CD4-positive, alpha-beta T cell treated with Interleukin-21 for 1 hour (primary cell): ENCODE measurements around the gene PLK3.
"Not testable (repeated sequence)": the region's sequence is repeated elsewhere in the genome, so short reads cannot be mapped to it uniquely, and the experiment has no call there.

Experiments
- DNase-seq: peaks from one replicate; pipeline ENCODE4 v3.0.0-alpha.2; 2020

PLK3 gene

DNA sequence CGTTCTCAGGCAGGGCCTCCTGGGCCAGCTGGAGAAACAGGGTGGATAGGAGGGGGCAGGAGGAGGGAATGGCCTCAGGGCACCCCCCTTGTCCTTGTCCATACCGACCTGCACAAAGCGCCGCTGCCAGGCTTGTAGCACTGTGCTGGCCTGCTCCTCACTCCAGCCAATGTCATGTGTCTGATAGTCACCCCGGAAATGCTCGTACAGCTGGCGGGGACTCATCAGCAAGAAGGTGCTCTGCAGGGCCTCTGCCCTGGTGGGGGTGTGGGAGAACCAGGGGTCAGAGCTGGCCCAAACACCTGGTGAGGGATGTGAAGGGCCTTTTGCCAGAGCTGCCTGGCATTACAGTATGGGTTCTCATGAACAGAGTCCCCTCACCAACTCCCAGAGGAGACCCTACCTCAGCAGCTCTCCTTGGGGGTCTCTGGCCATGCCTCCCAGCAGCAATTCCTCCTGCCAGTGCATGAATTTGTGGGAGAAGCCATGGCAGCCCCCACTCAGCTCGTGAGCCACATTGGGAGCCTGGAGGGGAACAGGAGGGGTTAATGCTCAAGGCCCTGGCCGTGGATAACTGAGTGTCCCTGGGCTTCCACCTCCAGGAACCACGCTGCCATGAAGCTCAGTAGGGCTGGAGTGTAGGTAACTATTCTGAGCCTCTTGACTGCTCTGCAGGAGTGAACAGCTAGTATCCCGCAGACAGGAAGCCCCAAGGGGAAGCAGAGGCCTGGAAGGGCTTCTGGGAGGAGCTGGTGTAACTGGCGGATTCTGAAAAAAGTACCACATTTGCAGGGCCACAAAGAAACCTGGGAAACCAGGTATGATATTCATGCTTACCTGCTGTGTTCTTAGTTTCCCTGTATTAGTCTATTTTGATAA lies 29.6 kb downstream of the PLK3 start:
- no peak for DNase-seq

DNA sequence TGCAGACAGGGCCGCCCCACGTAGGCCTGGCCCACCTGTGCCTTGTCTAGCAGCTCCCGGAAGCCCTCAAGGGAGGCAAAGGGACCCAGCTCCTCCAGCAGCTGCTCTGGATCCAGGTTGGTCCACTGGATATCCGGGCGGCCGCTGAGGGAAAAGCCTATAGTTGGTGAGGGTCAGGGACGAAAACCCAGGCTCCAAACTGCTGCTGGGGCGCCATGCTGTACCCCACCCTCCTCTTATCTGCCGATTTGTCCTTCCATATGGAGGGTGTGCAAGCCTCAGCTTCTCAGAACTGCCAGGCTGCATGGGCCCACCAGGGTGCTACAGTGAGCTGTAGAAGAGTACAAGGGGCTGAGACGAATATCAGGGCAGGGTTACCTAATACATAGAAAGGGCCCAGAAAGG lies 30.7 kb downstream of the PLK3 start:
- no peak for DNase-seq

DNA sequence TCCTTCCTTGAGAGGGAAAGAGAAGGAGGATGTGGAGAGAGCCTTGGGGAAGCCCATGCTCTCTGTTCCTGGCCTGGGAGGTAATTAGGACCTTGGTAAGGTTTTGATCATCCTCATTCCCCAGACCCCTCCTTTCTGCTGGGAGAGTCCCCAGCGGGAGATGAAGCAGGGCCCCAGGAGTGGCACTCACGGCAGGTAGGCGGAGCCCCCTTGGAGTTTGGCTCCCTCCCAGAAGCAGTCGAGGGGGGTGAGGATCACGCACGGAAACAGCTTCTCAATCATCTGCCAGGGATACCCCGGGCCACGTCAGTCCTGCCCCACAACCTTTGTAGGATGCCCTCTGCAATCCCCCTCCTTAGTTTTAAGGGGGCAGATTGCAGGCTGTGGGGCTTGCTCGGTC lies 31.3 kb downstream of the PLK3 start:
- DNase-seq: no peak

DNA sequence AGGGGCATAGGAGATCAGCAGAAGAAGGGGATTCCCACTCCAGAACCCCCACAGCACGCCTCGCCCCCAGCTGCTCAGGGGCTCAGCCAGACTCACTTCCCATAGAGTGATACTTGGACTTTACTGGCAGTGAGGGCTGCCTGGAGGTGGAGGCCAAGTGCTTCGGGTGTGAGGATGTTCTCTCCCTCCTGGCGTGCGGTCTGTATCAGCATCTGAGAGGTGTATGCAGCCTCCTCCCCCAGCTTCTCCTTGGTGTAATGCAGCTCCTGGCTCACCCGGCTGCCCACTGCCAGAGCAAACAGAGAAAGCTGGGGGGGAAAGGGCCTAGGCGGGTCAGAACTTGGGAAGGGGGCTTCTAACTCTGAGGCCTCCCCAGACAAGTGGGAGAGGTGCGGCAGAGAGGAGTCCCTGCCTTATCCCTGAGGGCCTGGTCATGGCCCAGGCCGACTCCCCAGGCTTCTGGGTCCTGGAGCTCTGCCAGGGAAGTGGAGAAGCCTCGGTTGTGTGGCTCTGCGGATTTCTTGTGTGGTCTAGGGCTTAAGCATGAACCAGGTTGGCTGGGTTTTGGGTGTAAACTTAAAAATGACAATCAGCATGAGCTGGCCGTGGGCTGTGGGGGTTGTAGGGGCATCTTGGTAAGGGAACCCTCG lies 32.0 kb downstream of the PLK3 start:
- no peak for DNase-seq

DNA sequence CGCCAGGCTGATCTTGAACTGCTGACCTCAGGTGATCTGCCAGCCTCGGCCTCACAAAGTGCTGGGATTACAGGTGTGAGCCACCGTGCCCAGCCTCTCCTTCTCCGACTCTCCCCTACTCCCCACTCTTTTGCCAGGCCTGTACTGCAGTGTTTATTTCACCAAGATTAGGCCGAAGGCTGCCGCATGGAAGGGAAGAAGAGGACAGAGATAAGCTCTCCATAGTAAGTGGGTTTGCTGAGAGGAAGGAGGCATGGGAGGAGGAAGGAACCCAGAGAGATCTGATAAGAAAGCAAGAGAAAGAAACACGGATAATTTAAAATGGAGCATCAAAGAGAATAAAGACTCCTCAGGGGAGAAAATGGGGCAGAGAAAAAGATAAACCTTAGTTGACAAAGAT lies 34.2 kb downstream of the PLK3 start:
- no peak for DNase-seq

DNA sequence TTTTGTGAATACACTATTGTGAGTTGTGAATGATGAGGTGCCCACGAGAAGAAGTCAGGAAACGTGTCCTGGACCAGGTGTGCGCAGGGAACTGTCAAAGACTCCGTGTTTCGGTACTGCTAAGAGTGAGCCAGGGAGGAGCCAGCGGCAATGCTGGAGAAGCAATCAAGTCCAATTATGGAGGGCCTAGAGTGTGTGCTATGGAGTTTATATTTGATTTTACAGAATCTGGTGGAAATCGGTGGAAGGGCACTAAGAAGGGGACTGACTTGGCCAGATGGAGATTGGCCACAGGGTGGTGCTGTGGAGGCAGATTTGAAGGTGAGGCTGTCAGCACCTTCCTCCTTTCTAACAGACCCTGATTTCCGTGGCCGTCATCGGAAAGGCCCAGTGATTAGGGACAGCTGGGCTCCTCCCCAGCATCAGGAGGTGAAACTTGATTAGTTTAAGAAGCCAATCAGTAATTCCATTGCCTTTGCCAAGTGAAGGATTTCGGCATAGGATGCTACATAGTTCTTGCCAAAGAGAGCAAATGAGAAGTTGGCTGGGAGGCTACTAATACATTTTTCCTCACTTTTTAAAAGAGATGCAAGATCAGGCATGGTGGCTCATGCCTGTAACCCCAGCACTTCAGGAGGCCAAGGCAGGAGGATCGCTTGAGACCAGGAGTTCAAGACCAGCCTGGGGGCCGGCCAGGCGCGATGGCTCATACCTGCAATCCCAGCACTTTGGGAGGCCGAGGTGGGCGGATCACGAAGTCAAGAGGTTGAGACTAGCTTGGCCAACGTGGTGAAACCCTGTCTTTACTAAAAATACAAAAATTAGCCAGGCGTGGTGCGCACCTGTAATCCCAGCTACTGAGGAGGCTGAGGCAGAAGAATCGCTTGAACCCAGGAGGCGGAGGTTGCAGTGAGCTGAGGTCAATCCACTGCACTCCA lies 35.8 kb downstream of the PLK3 start:
- DNase-seq: peak; percentile 85

DNA sequence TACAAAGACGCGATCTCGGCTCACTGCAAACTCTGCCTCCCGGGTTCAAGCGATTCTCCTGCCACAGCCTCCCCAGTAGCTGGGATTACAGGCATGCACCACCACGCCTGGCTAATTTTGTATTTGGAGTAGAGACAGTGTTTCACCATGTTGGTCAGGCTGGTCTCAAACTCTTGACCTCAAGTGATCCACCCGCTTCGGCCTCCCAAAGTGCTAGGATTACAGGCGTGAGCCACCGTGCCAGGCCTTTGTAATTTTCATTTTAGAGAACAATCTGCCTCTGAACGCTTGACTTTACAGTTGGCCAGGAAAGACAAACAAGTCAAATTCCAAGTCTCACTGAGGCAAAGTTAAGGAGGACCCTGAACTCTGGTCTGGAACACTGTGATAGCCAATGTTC lies 38.1 kb downstream of the PLK3 start:
- DNase-seq: not testable (repeated sequence)

DNA sequence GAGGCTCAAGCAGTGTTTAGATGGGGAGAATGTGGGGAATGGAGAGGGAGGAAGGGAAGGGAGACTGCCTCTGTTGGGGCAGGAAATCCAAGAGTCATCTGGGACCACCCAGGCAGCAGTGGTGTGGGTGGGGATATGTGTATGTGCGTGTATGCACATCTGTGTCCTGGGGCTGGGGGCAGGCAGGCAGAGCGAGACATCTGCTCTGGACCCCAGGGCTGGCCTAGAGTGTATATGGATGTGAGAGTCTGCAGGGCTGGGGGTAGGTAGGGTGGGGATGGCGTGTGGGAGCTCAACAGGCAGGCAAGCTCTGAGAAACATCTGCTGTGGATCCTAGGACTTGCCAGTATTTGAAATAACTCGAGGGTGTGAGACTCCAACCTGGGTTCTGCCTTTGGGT lies 39.4 kb downstream of the PLK3 start:
- no peak for DNase-seq

DNA sequence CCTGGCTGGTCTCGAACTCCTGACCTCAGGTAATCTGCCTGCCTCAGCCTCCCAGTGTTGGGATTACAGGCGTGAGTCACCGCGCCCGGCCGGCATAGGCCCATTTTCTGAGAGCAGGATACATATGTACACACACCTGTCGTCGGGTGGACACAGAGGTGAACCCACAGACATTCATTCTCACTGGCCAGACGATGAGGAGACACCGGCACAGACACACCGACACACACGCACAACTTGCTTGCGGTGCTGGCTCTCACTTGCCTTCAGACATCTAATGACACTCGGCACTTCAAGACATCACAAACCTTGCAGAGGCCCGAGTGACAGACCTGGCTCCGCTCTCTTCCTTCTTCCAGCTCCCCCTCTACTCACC lies 42.3 kb downstream of the PLK3 start:
- DNase-seq: no peak

DNA sequence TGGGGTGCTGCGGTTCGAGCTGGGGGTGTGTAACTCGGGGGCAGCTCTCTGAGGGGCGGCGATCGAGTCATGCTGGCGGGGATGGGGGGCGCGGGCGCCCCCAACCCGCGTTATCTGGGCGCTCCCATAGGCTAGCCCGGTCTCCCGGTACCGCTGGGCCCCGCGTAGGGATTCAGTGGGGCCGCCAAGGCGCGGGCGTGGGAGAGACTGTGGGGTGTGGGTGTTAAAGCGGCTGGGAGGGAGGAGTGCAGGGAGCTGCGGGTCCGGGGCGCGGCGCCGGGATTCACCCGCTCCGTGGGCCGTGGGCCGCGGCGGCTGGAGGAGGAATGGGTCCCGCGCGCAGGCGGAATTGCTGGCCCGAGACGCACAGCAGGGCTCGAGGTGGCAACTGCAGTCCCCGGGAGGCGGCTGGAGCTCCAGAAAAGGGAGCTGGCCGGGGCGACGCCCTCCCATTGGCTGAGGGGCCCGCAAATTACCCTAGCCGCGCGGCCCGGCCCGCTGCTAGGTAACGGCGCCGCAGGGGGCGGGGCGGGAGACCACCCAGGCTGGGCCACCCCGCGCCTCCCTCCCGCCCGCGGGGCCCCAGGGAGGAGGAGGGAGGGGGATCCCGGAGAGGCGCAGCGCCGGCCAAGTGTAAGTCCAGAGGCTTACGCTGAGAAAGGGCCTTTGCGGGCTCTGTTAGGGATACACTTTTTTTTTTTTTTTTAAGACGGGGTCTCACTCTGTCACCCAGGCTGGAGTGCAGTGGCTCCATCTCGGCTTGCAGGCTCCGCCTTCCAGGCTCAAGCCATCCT lies 42.9 kb downstream of the PLK3 start, which contains the start of gene PTCH2:
Gene PTCH2 (minus strand): TSS at position 392 of the 794 bp plus-strand sequence. CDS start 321 bp downstream, at position 71.
- DNase-seq: peak; percentile 24

DNA sequence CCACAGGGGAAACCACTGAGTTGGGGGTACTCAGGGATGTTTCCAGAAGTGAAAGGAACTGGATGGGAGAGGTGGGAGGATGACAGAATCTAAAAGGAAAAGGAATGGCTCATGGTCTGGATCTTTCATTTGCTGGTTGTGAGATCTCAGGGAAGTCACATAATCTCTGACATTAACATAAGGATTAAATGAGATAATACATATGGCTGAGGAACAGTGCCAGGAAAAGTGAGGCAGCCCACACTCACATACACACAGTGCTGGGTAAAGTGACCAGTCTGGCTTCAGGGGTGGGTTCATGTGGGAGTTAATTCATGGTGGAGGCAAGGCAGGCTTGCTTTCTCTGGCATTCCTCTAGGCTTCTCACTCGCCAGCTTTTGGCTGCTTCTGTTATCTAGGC lies 46.8 kb downstream of the PLK3 start:
- DNase-seq: no peak

DNA sequence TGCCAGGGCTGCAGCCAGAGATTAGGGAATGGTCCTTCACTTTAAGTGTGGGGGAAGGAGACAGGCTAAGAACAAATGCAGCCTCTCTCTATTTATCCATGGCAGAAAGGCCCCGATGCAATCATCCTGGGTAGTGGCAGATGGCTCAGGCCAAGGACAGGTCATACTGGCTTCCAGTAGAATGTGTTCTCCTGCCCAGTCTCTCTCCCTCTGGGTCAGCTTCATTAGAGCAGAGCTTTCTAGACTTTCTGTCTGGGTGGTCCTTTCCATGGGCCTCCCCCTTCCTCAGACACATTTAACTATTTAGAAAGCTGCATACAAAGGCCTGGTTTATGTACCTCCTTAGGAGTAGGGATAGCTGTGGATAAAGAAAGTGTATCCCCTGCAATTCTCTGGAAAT lies 47.7 kb downstream of the PLK3 start:
- no peak for DNase-seq

DNA sequence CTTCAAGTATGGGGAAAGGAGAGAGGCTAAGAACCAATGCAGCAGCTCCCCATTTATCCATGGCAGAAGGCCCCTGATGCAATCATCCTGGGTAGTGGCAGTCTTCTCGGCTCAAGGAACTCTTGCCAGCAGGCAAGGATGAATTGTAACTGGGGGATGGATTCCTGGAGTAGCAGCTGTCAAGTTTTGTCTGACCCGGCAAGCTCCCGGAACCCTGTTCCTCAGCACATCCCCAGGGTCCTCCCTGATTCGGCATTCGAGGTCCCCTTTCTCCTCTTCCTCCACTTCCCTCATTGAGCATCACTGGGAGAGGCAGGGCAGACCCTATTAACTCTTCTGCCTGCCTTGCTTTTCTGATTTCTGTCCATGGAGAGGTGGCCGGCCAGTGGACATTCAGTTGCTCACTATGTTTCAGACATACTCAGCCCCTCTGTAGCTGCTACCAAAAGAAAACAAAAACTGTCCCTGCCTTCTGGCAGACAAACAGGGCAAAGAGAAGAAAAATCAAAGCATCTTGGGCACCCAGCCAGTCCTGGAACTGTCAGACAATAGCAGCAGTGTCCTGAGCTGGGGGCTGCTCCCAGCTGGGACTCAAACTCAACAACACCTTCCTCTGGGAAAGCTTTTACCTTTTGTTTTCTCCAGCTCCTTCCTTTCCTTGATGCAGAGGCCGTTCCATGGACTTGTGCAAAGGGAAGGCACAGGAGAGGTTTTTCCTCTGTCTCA lies 48.4 kb downstream of the PLK3 start:
- DNase-seq: no peak

DNA sequence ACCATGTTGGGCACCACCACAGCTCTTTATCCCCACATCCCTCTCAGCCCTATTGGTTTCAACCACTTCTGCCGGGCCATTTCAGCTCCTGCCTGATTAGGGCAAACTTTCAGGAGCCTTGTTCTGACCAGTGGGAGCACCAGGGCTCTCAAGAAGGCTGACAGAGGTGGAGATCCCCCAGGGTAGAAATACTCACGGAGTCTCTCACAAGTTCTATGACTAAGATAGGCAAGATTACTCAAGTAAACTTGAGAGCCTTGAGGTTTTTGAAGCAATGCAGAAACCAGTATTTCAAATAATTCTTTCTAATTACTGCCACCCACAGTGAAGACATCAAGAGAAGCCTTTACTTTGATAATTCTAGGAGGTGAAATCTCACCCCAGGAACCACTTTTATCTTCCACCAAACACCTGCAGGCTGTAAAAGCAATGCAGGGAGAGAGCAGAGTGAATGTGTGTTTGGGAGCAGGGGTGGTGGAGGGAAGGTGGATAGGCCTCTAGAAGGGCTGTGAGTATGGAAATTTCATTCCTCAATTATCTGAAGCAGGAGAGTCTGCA lies 49.5 kb downstream of the PLK3 start:
- no peak for DNase-seq

DNA sequence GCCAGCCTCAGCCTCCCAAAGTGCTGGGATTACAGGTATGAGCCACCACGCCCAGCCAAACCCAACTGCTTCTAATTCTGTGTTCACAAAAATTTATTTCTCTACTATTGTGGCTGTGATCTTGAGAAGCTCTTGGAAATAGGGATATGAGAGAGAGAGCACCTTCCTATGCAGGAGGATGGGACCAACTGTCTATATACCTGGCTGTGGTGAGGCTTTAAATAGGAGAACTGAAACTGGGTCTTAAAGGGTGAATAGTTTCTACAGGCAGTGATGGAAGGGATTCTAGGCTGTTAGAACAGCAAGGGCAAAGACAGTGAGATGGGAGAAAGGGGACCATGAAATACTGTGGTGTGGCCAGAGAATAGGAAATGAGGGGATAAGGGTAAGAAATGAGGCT lies 51.1 kb downstream of the PLK3 start:
- no peak for DNase-seq

DNA sequence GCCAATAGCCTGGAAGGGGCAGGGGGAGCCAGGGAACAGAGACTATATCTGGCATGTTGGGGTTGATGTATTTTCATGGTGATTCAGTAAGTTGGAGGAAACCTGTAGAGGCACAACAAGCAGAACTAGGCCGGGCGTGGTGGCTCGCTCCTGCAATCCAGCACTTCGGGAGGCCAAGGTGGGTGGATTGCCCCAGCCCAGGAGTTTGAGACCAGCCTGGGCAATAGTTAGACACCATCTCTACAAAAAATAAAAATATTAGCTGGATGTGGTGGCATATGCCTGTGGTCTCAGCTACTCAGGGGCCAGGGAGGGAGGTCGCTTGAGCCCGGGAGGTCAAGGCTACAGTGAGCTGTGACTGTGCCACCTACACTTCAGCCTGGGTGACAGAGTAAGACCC lies 53.0 kb downstream of the PLK3 start:
- no peak for DNase-seq

DNA sequence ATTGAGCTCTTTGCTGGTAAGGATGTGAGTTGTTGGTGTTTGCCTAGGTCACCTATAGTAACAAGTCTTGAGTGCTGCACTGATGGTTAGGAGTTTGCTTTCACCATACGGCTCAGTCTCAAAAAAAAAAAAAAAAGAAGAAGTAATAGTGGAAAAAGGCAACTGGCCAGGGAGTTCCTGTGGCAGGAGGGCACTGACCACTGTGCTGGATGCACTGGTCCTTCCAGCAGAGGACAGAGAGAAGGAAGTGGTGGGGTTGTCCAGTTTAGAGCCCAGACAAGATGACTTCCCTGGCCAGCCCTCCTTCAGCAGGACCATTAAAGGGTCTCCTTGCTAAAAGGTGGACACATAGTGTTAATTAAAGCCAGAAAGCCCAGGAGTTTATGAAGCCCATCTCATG lies 54.8 kb downstream of the PLK3 start:
- DNase-seq: no peak
